Spleen (tissue), 11 donors: ENCODE measurements around the gene KCNQ1. TPM values are rescaled to one million over a fixed set of nuclear protein-coding genes. Genes with fewer than 3 reads are reported as not detected.
A peak's percentile ranks its signal among the peaks of the same experiment; 100 is the strongest.

Experiments
- DNase-seq: peaks from one replicate; pipeline ENCODE4 v3.0.0-alpha.2; 2020
- H3K27ac ChIP-seq, 8 donors: fragments of 200-600 bp; sonication (generic) in 7 of 8; 1 replicate in 4 of 8; 2 replicates in 4 of 8; pipeline versions ENCODE4 v1.5.0 to v1.8.0; 2016 to 2021; ENCODE audit warnings: inconsistent platforms in 4 of 8, mild to moderate bottlenecking in 4 of 8, moderate library complexity in 1 of 8
- H3K27me3 ChIP-seq, 7 donors: fragments of 200-600 bp; sonication (generic) in 6 of 7; replicated peaks in 1 of 7; 1 replicate in 4 of 7; 2 replicates in 3 of 7; pipeline versions ENCODE4 v1.5.0 to v1.8.0; 2016 to 2021; ENCODE audit warnings: inconsistent platforms in 3 of 7, mild to moderate bottlenecking in 1 of 7
- H3K36me3 ChIP-seq, 6 donors: fragments of 200-600 bp; sonication (generic) in 5 of 6; 1 replicate in 4 of 6; 2 replicates in 2 of 6; pipeline versions ENCODE4 v1.5.0 to v1.8.0; 2016 to 2021; ENCODE audit warnings: inconsistent platforms in 2 of 6
- H3K4me1 ChIP-seq, 6 donors: fragments of 200-600 bp; sonication (generic) in 5 of 6; 1 replicate in 3 of 6; 2 replicates in 3 of 6; pipeline versions ENCODE4 v1.5.0 to v1.8.0; 2016 to 2021; ENCODE audit warnings: inconsistent platforms in 3 of 6
- H3K4me3 ChIP-seq, 8 donors: fragments of 200-600 bp; sonication (generic) in 7 of 8; 1 replicate in 4 of 8; 2 replicates in 4 of 8; pipeline versions ENCODE4 v1.5.0 to v1.8.0; 2016 to 2021; ENCODE audit warnings: inconsistent platforms in 4 of 8, mild to moderate bottlenecking in 4 of 8, moderate library complexity in 2 of 8
- H3K9me3 ChIP-seq, 8 donors: fragments of 200-600 bp; sonication (generic) in 7 of 8; 1 replicate in 4 of 8; 2 replicates in 4 of 8; pipeline versions ENCODE4 v1.5.0 to v1.8.0; 2016 to 2021; ENCODE audit warnings: inconsistent platforms in 4 of 8
- POLR2A ChIP-seq, 3 donors: fragments of 450-650 bp; IDR thresholded peaks; one replicate each; pipeline ENCODE4 v1.5.1; 2017; ENCODE audit warnings: antibody characterized with exemption in 3 of 3, mild to moderate bottlenecking in 1 of 3
- POLR2AphosphoS5 ChIP-seq, 3 donors: sonication (generic); formaldehyde crosslinking; IDR thresholded peaks; one replicate each; pipeline ENCODE4 v1.5.1; 2017; ENCODE audit warnings: antibody characterized with exemption in 3 of 3
- WGBS, 5 donors: extraction: QIAGEN DNeasy Blood & Tissue Kit in 3 of 5; methylation state at CpG; one replicate each; pipeline versions ENCODE4 v1.1.5 to v1.1.7; 2013 to 2018; 5-methylcytosine and 5-hydroxymethylcytosine counted together
- intact Hi-C: fragments of 100-400 bp; cut with DNase I; formaldehyde crosslinking; loops from one replicate; pipeline ENCODE4 v1.15.0; 2023; ENCODE audit warnings: low total_unique reads
- polyA plus RNA-seq, 3 donors: library from polyadenylated mRNA; stranded (reverse); fragments of 200-250 nt; gene quantifications; one replicate each; pipeline ENCODE4 v1.2.1, GENCODE V29; 2013
- total RNA-seq, 7 donors: library from RNA; depleted of rRNA in 3 of 7; stranded (reverse); fragments of >200 nt in 3 of 7; fragmentation: NEBNext Ultra II Directional in 4 of 7; extraction: Animal tissue kit (Norgen Biotek cat#: 25700) in 4 of 7; gene quantifications; one replicate each; pipeline versions ENCODE4 v1.1.0 to v1.2.1, GENCODE V29; 2016 to 2021
- TF ChIP-seq, protein P1 (sequence below), 11 experiments: fragments of 200-600 bp in 7 of 11; fragments of 450-650 bp in 4 of 11; sonication (generic) in 4 of 11; IDR thresholded peaks in 8 of 11; conservative IDR thresholded peaks in 3 of 11; 1 replicate in 7 of 11; 2 replicates in 4 of 11; pipeline versions ENCODE4 v1.4.0 to v1.8.0; 2016 to 2021; ENCODE audit warnings: antibody characterized with exemption in 11 of 11, inconsistent platforms in 4 of 11, mild to moderate bottlenecking in 1 of 11
- donor health status: healthy with polysubstance abuse.
- donor health status: DM: no; HTN: no; CAD: no; lungs with moderate emphysema.
- donor health status: DM: no; HTN: no; CAD: no.
- donor health status: Bipolar disorder and iron deficiency.
- donor health status: healthy.
- donor health status: DM: no; HTN: no; CAD: no.
- donor health status: DM: yes; HTN: yes; CAD: no.

KCNQ1 gene
- total and polyA plus RNA-seq, 10 donors: 3.3 to 21.6 (median 13.5) TPM

DNA sequence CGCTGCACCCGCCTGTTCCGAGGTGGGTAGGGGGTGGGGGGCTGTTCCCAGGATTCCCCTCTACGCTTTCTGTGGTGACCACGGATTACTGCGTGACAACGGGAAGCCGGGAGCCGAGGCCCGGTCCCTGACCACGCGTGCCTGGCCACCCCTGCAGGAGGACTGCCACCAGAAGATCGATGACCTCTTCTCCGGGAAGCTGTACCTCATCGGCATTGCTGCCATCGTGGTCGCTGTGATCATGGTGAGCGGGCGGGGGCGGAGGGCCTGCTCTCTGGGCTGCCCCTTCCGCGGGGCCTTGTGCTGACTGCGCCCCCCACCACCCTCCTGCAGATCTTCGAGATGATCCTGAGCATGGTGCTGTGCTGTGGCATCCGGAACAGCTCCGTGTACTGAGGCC lies 48.3 kb upstream of the KCNQ1 start:
- DNase-seq: no peak
- Histone ChIP-seq H3K27ac (peak overlapping the region in 3 of 8 donors; percentile 2 to 96 (median 93)), H3K4me3 (no peak overlapping the region), H3K27me3 (no peaks in the 10 kb centered on the region), H3K4me1 (peaks cover 17 to 79% (median 63%) of the 10 kb centered on the region in 6 donors), H3K36me3 (peaks cover 3 to 76% (median 69%) of the 10 kb centered on the region in 6 donors), H3K9me3 (no peaks in the 10 kb centered on the region)
- 87 to 97% (median 91%) methylated on average over 15 to 26 of the region's 26 CpGs for WGBS, 5 donors
- TF ChIP-seq, protein P1, sequence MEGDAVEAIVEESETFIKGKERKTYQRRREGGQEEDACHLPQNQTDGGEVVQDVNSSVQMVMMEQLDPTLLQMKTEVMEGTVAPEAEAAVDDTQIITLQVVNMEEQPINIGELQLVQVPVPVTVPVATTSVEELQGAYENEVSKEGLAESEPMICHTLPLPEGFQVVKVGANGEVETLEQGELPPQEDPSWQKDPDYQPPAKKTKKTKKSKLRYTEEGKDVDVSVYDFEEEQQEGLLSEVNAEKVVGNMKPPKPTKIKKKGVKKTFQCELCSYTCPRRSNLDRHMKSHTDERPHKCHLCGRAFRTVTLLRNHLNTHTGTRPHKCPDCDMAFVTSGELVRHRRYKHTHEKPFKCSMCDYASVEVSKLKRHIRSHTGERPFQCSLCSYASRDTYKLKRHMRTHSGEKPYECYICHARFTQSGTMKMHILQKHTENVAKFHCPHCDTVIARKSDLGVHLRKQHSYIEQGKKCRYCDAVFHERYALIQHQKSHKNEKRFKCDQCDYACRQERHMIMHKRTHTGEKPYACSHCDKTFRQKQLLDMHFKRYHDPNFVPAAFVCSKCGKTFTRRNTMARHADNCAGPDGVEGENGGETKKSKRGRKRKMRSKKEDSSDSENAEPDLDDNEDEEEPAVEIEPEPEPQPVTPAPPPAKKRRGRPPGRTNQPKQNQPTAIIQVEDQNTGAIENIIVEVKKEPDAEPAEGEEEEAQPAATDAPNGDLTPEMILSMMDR (IDR thresholded peaks at IDR 0.05 in 8 of 11, conservative IDR thresholded peaks at IDR 0.05 in 3 of 11): no peak
- TF ChIP-seq POLR2A (IDR thresholded peaks at IDR 0.05): no peak
- TF ChIP-seq POLR2AphosphoS5 (IDR thresholded peaks at IDR 0.05): no peak
- intact Hi-C loops: no loop called here

DNA sequence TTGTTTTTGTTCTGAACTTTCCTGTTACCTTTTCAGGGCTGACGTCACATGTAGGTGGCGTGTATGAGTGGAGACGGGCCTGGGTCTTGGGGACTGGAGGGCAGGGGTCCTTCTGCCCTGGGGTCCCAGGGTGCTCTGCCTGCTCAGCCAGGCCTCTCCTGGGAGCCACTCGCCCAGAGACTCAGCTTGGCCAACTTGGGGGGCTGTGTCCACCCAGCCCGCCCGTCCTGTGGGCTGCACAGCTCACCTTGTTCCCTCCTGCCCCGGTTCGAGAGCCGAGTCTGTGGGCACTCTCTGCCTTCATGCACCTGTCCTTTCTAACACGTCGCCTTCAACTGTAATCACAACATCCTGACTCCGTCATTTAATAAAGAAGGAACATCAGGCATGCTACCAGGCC lies 47.8 kb upstream of the KCNQ1 start:
- intact Hi-C loops: no loop called here
- Histone ChIP-seq H3K27ac (peak overlapping the region in 3 of 8 donors; percentile 2 to 96 (median 93)), H3K4me3 (no peak overlapping the region), H3K9me3 (no peaks in the 10 kb centered on the region), H3K27me3 (no peaks in the 10 kb centered on the region), H3K36me3 (peaks cover 3 to 73% (median 65%) of the 10 kb centered on the region in 6 donors), H3K4me1 (peaks cover 23 to 79% (median 63%) of the 10 kb centered on the region in 6 donors)
- DNase-seq: no peak
- TF ChIP-seq POLR2AphosphoS5 (IDR thresholded peaks at IDR 0.05): peak in 1 of 3 donors; percentile 38
- TF ChIP-seq, protein P1 (IDR thresholded peaks at IDR 0.05 in 8 of 11, conservative IDR thresholded peaks at IDR 0.05 in 3 of 11): no peak
- WGBS, 5 donors: 88 to 97% (median 92%) methylated on average over 11 to 12 of the region's 12 CpGs

DNA sequence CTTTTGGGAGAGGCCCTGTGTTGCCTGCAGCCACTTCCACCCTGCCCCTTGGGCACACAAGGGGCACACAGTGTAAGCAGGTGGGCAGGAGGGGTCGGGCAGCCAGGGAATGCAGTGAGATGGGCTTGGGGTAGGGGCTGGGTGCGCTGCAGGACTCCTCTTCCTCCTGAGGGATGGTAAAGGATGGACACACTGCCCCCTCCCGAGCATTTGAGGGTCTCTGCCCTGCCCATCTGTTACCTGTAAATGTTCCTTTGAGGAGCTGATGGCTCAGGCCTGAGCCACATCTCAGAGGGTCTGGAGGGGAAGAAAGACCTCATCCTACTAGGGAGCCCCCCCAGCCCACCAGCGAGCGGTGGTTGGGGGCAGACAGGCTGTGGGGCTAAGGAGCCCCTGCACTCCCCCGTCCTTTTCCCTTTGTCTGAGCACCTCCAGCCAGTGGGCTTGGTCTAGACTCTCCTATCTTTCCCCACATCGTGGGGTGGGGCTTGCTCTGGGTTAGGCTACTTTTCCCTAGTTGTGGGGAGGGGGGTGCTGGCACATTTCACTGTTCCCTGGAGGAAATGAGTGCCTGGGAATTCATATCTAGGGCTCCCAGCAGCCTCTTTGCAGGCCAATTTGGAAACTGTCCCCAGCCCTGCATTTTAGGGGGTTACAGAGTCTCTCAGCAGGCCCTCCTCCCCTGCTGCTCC lies 46.0 kb upstream of the KCNQ1 start:
- WGBS, 5 donors: 58 to 69% (median 64%) methylated on average over 6 to 7 of the region's 7 CpGs
- DNase-seq: no peak
- Histone ChIP-seq H3K9me3 (no peaks in the 10 kb centered on the region), H3K4me3 (peak overlapping the region in 3 of 8 donors; percentile 49 to 95 (median 80)), H3K27ac (peak overlapping the region; percentile 82 to 99 (median 98)), H3K36me3 (peaks cover 3 to 73% (median 67%) of the 10 kb centered on the region in 6 donors), H3K4me1 (peaks cover 20 to 79% (median 53%) of the 10 kb centered on the region in 6 donors), H3K27me3 (no peaks in the 10 kb centered on the region)
- intact Hi-C loops: no loop called here
- TF ChIP-seq POLR2AphosphoS5 (IDR thresholded peaks at IDR 0.05): peak in 2 of 3 donors; percentile 5 to 14
- no peak for TF ChIP-seq POLR2A (IDR thresholded peaks at IDR 0.05)
- TF ChIP-seq, protein P1 (IDR thresholded peaks at IDR 0.05 in 8 of 11, conservative IDR thresholded peaks at IDR 0.05 in 3 of 11): peak in 1 of 11 experiments; percentile 7

DNA sequence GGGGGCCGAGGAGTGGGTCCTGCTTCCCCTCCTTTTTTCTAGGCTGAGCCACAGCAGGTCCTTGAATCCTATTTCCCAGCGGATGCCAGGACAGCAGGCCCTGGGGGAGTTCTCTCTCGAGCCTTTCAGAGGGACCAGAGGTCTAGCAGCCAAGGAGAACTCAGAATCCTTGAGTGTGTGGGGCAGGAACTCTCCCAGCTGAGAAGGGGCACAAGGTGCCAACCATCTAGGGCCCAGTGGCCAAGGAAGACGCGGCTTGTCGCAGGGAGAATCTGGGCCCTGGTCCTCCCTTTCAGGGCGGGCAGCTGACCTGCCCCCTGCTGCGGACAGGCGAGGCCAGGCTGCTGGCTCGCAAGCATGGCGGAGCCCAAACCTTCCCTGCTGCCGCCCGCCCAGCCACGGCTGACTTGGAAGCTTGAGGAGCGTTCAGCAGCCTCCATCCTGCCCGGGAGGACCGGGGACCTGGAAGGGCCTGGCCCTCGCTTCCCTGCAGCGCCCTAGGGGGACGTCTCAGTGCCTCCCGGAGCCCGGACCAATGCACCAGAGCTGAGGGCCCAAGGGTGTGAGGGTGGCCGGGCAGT lies 45.2 kb upstream of the KCNQ1 start:
- Histone ChIP-seq H3K4me3 (peak overlapping the region; percentile 32 to 100 (median 84)), H3K27ac (peak overlapping the region; percentile 82 to 99 (median 98)), H3K36me3 (peaks cover 3 to 73% (median 67%) of the 10 kb centered on the region in 6 donors), H3K4me1 (peaks cover 17 to 74% (median 46%) of the 10 kb centered on the region in 6 donors), H3K27me3 (no peaks in the 10 kb centered on the region), H3K9me3 (no peaks in the 10 kb centered on the region)
- DNase-seq: no peak
- 14 to 25% (median 18%) methylated on average over 16 to 23 of the region's 23 CpGs for WGBS, 5 donors
- TF ChIP-seq, protein P1 (IDR thresholded peaks at IDR 0.05 in 8 of 11, conservative IDR thresholded peaks at IDR 0.05 in 3 of 11): no peak
- no peak for TF ChIP-seq POLR2A (IDR thresholded peaks at IDR 0.05)
- TF ChIP-seq POLR2AphosphoS5 (IDR thresholded peaks at IDR 0.05): no peak
- intact Hi-C loops: loop anchor here (5.0 kb wide), 1 partner anchor 92 kb away; no protein-coding TSS in a partner anchor
